GM21723 (cell line): ENCODE measurements around the gene ACOX3.
"Not testable (repeated sequence)": the region's sequence is repeated elsewhere in the genome, so short reads cannot be mapped to it uniquely, and the experiment has no call there.

Source experiments
- ATAC-seq: cut with Tn5 transposase; IDR thresholded peaks from one replicate; pipeline ENCODE4 v1.9.1; 2021; ENCODE audit warnings: mild to moderate bottlenecking, moderate library complexity; ENCODE audit not compliant: unreplicated experiment

Gene ACOX3

GRCh38 chr4:8391071-8391470 is 49.5 kb downstream of the ACOX3 start:
- ATAC-seq, result no peak

DNA sequence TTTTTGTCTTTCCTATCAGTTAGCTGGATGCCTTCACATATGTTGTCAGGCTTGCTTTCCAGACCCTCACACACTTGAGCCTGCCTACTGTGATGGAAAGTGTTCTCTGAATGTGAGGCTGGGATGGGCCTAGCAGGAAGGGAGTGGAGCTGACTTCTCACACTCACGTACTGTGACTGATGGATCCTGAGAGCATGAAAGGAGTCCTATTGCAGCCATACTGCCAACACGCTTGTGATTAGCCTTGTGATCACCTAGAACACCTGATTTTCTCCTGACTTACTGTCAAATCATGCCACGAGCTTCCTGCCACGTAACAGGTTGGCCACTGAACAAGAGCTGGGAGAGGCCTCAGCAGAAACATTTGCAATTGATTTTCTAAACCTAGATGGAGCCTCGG is 49.9 kb downstream of the ACOX3 start:
- ATAC-seq, result no peak

DNA sequence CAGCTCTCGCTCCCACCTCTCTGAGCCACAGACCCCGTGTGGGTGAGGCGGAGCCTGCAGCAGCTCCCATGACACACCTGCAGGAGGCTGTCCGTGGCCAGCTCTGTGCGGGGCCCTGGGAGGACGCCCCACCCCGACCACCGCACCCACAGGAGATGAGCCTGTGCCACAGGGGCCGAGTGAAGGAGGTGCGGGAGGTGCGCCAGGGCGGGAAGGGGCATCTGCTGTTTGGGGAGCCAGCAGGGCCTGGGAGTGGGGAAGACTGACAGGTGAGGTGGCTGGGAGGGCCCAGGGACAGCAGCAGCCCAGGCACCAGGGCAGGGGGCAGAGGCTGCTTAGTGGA is 52.0 kb downstream of the ACOX3 start:
- ATAC-seq, result no peak

- ATAC-seq, result no peak
These were observed 52.7 kb downstream of the ACOX3 start for GRCh38 chr4:8387615-8388527.

- ATAC-seq, result no peak
These were observed 53.3 kb downstream of the ACOX3 start for GRCh38 chr4:8387194-8387593.

DNA sequence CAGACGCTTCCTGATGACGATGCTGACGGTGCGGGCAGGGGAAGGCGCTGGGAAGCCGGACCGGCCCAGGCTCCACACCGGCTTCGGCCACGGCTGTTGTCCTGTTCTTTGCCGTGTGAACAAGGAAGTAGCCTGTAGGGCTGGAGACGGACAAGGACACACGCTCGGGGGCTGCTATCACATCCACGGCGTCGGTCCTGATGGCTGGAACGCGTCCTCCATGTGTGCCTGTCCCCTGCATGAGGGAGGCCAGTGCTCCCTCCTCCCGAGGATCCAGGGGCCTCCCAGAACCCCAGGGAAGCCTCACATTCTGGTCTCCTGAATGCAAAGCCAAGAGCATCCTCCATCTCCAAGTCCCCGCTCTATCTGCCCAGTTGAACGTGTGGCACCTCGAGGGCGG is 53.8 kb downstream of the ACOX3 start:
- ATAC-seq, result no peak

- ATAC-seq, result not testable (repeated sequence)
These were observed 54.4 kb downstream of the ACOX3 start for GRCh38 chr4:8386131-8386530.

DNA sequence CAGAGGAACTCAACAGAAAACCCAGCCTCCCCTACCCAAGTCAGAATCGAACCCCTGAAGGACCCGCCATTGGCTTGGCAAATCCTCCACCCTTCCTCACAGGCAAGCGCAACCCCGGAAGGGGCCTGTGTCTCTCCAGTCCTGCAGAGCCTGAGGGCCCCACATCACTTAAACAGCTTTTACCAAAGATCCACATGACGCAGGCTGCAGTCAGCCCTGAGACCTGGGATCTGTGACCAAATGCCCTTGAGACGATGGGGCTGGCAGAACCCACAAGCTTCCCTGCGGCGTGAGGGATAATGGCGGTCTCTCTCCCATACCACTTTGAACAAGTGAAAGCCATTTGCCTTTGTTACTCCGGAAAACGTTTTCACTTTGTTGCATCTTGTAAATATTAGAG is 54.9 kb downstream of the ACOX3 start:
- ATAC-seq, result no peak

DNA sequence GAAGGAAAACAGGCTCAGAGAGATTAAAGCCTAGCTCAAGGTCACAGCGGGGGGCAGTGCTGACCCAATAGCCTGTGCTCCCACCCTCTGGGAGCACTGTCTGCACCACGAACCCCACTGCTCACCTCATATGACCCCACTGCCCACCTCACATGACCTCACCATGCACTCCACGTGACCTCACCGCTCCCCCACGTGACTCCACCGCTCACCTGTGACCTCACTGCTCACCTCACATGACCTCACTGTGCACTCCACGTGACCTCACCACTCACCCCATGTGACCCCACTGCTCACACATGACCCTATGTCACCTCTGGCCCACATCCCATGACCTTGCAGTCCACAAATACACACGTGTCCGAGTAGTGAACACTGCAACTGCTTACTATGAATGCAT is 55.4 kb downstream of the ACOX3 start:
- ATAC-seq, result no peak

GRCh38 chr4:8384397-8385060 is 56.0 kb downstream of the ACOX3 start:
- ATAC-seq, result no peak

DNA sequence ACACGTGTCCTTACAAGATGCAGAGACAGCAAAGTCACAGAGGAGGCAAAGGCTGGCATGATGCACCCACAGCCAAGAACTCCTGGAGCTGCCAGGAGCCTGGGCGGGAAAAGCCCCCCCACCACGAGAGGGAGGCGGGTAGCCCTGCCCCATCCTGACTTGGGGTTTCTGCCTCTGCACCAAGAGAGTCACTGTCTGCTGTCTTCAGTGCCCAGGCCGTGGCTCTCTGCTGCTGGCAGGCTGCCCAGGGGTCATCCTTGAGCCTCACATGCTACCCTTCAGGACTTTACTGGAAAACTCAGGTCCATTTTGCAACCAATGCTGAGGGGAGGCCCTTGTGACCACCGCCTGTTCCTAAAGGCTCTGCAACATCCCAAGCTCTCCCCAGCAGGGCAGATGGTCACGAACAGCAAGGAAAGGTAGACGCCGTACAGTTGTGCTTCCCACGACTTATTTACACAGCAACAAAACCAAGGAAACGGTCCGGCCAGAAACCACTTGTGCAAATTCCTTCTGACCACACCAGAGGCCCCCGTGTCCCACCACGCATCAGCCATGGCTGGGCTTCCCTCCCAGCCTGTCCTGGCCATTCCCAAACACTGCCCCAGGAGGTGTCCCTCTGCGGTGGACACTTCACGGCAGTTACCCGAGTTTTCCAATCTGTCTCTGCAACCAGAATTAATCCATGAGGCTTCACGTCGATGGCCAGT is 56.9 kb downstream of the ACOX3 start:
- ATAC-seq, result no peak

- ATAC-seq, result no peak
These were observed 57.5 kb downstream of the ACOX3 start for GRCh38 chr4:8383016-8383415.

DNA sequence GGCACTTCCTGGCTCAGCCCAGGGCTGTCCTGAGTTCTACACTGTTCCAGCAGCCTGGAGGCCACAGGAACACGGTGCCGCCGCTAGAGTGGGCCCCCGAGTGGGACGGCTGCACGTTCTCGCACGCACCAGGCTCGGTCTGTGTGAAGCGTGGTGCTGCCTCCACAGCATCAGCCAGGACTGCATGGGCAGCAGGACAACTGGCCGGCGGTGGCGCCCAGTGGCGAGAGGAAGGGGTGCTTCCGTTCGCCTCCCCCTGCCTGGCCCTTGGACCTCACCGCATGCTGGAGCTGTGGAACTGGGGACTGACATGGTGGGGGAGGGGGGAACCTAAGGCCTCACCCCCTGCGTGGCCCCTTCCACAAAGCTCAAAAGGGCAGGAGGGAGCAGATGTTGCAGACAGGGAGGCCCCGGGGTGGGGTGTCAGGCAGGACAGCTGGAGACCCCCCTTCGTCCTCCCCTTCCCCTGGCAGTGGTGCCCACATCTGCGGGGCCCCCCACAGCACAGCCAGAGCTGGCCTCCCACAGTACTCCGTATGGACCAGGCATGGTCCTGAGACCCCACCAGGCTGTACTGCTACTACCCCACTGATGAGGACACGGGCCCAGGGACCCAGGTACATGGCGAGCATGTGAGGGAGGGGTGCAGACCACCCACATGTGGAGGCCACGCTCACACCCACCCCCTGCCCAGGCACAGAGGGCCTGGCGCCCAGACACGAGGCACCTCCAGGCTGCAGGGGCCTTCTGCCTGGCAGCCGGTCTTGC is 58.5 kb downstream of the ACOX3 start:
- no peak for ATAC-seq

DNA sequence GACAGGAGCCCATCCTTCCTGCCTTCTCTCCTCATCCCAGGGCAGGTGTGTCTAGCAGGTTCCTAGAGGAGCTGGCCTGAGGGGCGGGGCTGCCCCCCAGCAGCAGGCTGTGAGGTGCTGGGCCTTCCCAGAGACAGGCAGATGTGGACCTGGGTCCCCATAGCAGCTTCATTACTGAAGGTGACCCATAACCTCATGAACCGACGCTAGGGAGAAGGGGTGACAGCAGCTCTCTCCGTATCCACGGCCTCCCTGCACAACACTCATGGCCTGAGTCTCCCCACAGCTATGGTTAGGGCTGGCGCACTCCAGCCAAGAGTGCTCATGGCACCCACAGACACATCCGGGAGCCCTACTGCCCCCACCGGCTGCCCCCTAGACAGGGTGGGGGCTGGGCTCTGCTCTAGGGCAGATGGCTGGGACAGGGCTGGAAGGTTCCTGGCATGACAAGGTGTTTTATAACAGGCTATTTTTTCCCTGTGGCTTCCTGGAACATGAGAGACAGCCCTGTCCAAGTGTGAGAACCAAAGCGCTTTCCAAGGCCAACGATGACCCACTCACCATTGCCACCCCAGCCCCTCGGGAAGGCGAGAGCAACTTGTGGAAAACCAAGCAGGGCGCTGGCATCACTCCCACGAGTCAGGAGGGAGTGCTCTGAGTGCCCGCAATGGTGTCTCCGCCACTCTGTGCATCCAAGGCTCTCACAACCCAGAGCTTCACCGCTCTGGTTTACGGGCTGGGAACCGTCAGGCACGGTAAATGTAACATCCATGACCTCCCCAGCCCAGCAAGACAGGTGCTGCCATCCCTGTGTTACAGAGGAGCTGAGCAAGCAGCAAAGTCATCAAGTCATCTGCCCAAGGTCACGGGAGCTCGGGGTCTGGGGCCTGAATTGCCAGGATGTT is 59.8 kb downstream of the ACOX3 start:
- no peak for ATAC-seq

DNA sequence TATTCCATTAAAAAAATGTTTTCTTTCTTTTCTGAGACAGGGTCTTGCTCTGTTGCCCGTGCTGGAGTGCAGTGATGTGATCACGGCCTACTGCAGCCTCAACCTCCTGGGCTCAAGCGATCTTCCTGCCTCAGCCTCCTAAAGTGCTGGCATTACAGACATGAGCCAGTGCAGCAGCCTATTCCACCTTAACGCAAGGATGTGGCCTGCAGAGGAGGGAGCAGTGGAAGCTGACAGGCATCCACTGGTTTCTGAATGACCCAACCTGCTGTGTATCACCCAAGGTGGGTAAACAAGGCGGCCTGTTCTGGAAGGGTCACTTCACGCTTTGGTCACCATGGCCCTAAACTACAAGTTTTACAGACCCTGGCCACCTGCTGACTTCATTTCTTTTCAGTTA is 60.8 kb downstream of the ACOX3 start:
- ATAC-seq, result no peak

GRCh38 chr4:8379281-8379680 is 61.2 kb downstream of the ACOX3 start:
- no peak for ATAC-seq

- no peak for ATAC-seq
These were observed 61.7 kb downstream of the ACOX3 start for GRCh38 chr4:8378776-8379175.

- ATAC-seq, result no peak
These were observed 62.3 kb downstream of the ACOX3 start for GRCh38 chr4:8378101-8378724.
